HepG2 (cell line): Measurements from ENCODE around the gene CASKIN1. TPM values are rescaled to one million over a fixed set of nuclear protein-coding genes. Genes with fewer than 3 reads are reported as not detected.
A peak's percentile ranks its signal among the peaks of the same experiment; 100 is the strongest.

ENCODE experiments used
- AGO1 ChIP-seq: fragments of 200-400 bp; formaldehyde crosslinking; IDR thresholded peaks from 2 replicates; pipeline ENCODE4 v1.6.1; 2017; ENCODE audit warnings: mild to moderate bottlenecking, low read depth, low read length, moderate library complexity; ENCODE audit not compliant: poor library complexity, severe bottlenecking
- DNMT3B ChIP-seq: conservative IDR thresholded peaks from 2 replicates; pipeline ENCODE4 v1.6.1; 2016; ENCODE audit warnings: missing biosample characterization, control low read depth
- HIC2 ChIP-seq: sonication (generic); formaldehyde crosslinking; IDR thresholded peaks from 2 replicates; pipeline ENCODE4 v1.9.0; 2022; ENCODE audit warnings: low read depth, missing genetic modification reagents
- IRF2 ChIP-seq: IDR thresholded peaks from 2 replicates; pipeline ENCODE4 v1.6.1; 2018; ENCODE audit warnings: missing genetic modification reagents, missing compliant biosample characterization
- MED13 ChIP-seq: sonication (generic); formaldehyde crosslinking; IDR thresholded peaks from 2 replicates; pipeline ENCODE4 v1.5.0; 2020; ENCODE audit warnings: missing genetic modification reagents
- NFAT5 ChIP-seq: sonication (generic); formaldehyde crosslinking; IDR thresholded peaks from 2 replicates; pipeline ENCODE4 v1.4.0; 2020; ENCODE audit warnings: missing genetic modification reagents
- NFRKB ChIP-seq: fragments of 450-650 bp; IDR thresholded peaks from 2 replicates; pipeline ENCODE4 v1.6.1; 2017
- REL ChIP-seq: sonication (generic); formaldehyde crosslinking; conservative IDR thresholded peaks from 2 replicates; pipeline ENCODE4 v1.8.0; 2022; ENCODE audit warnings: mild to moderate bottlenecking, missing genetic modification reagents, moderate library complexity
- RNF2 ChIP-seq: fragments of 450-650 bp; conservative IDR thresholded peaks from 2 replicates; pipeline ENCODE4 v1.6.1; 2016; ENCODE audit warnings: low read depth
- ZNF276 ChIP-seq: sonication (generic); formaldehyde crosslinking; IDR thresholded peaks from 2 replicates; pipeline ENCODE4 v1.4.0; 2020; ENCODE audit warnings: mild to moderate bottlenecking, low read depth, missing genetic modification reagents
- ZNF615 ChIP-seq: sonication (generic); formaldehyde crosslinking; IDR thresholded peaks from 2 replicates; pipeline ENCODE4 v1.5.0; 2020; ENCODE audit warnings: mild to moderate bottlenecking, missing genetic modification reagents, borderline replicate concordance
- ZNF652 ChIP-seq: IDR thresholded peaks from 2 replicates; pipeline ENCODE4 v1.6.1; 2016; ENCODE audit warnings: low read depth, borderline replicate concordance
- ZNF773 ChIP-seq: sonication (generic); formaldehyde crosslinking; IDR thresholded peaks from 2 replicates; pipeline ENCODE4 v1.4.0; 2020; ENCODE audit warnings: missing genetic modification reagents, borderline replicate concordance
- ZNF891 ChIP-seq: sonication (generic); formaldehyde crosslinking; IDR thresholded peaks from 2 replicates; pipeline ENCODE4 v1.5.0; 2020; ENCODE audit warnings: mild to moderate bottlenecking, missing genetic modification reagents
- ZSCAN9 ChIP-seq: IDR thresholded peaks from 2 replicates; pipeline ENCODE4 v1.6.1; 2016; ENCODE audit warnings: borderline replicate concordance
- polyA plus RNA-seq, 8 experiments: library from polyadenylated mRNA; depleted of rRNA in 3 of 8; stranded (reverse) in 7 of 8; unstranded in 1 of 8; fragments of >200 nt; fragmentation: Illumina TruSeq in 4 of 8; extraction: Trizol in 4 of 8; gene quantifications; 2 replicates each; pipeline versions ENCODE4 v1.2.1 to v1.2.3, GENCODE V29; 2011 to 2016; ENCODE audit warnings: low read depth in 4 of 8, missing spikeins in 1 of 8, mixed read lengths in 1 of 8; ENCODE audit not compliant: insufficient read depth in 1 of 8
- total RNA-seq, 5 experiments: library from RNA; depleted of rRNA; stranded (reverse); fragments of >200 nt; fragmentation: Illumina TruSeq; extraction: Trizol; gene quantifications; 2 replicates each; pipeline ENCODE4 v1.2.3, GENCODE V29; 2016; ENCODE audit warnings: low read depth in 1 of 5
- TF ChIP-seq, protein P1 (sequence below): sonication (generic); formaldehyde crosslinking; IDR thresholded peaks from 2 replicates; pipeline ENCODE4 v1.5.0; 2020; ENCODE audit warnings: mild to moderate bottlenecking, missing genetic modification reagents
- TF ChIP-seq, protein P2 (sequence below): sonication (generic); formaldehyde crosslinking; IDR thresholded peaks from 2 replicates; pipeline ENCODE4 v1.5.0; 2020; ENCODE audit warnings: missing genetic modification reagents
- TF ChIP-seq, protein P3 (sequence below): sonication (generic); formaldehyde crosslinking; IDR thresholded peaks from 2 replicates; pipeline ENCODE4 v1.8.0; 2022; ENCODE audit warnings: missing genetic modification reagents, low read depth, mild to moderate bottlenecking, borderline replicate concordance

Gene CASKIN1
- total and polyA plus RNA-seq, 2 of the 13 experiments (the other 11 are each of a cell fraction or from before 2014, with no cell fraction given): 1.2 to 2.2 TPM

- TF ChIP-seq HIC2: no peak
- TF ChIP-seq, protein P1, sequence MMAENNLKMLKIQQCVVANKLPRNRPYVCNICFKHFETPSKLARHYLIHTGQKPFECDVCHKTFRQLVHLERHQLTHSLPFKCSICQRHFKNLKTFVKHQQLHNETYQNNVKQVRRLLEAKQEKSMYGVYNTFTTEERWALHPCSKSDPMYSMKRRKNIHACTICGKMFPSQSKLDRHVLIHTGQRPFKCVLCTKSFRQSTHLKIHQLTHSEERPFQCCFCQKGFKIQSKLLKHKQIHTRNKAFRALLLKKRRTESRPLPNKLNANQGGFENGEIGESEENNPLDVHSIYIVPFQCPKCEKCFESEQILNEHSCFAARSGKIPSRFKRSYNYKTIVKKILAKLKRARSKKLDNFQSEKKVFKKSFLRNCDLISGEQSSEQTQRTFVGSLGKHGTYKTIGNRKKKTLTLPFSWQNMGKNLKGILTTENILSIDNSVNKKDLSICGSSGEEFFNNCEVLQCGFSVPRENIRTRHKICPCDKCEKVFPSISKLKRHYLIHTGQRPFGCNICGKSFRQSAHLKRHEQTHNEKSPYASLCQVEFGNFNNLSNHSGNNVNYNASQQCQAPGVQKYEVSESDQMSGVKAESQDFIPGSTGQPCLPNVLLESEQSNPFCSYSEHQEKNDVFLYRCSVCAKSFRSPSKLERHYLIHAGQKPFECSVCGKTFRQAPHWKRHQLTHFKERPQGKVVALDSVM: peak; percentile 52; the same call in 1 of the 2 replicates
- TF ChIP-seq IRF2: no peak
- TF ChIP-seq DNMT3B (CRISPR knock-in tag): no peak
- TF ChIP-seq, protein P2, sequence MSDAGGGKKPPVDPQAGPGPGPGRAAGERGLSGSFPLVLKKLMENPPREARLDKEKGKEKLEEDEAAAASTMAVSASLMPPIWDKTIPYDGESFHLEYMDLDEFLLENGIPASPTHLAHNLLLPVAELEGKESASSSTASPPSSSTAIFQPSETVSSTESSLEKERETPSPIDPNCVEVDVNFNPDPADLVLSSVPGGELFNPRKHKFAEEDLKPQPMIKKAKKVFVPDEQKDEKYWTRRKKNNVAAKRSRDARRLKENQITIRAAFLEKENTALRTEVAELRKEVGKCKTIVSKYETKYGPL (CRISPR knock-in tag): no peak
- TF ChIP-seq, protein P3, sequence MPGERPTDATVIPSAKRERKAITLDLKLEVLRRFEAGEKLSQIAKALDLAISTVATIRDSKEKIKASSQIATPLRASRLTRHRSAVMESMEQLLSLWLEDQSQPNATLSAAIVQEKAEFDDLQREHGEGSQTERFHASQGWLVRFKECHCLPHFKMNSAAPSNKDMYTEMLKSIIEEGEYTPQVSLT (CRISPR knock-in tag): no peak
- TF ChIP-seq ZNF276 (CRISPR knock-in tag): no peak
- no peak for TF ChIP-seq NFRKB
- TF ChIP-seq NFAT5: no peak
- TF ChIP-seq AGO1: no peak
- no peak for TF ChIP-seq MED13
- TF ChIP-seq ZNF615 (CRISPR knock-in tag): no peak
- no peak for TF ChIP-seq ZNF891 (CRISPR knock-in tag)
- TF ChIP-seq REL (CRISPR knock-in tag): no peak
- TF ChIP-seq RNF2: no peak
- no peak for TF ChIP-seq ZNF773
- no peak for TF ChIP-seq ZNF652 (CRISPR knock-in tag)
- TF ChIP-seq ZSCAN9 (CRISPR knock-in tag): 0 out of 2 replicates have a peak, but pooled peaks have one; percentile 11
Measured at GRCh38 chr16:2163211-2163881, 33.1 kb downstream of the CASKIN1 start (continued).
